T-helper 9 cell (primary cell): ENCODE data around the gene NECAB3.

ENCODE experiments used
- DNase-seq: peaks from one replicate; pipeline ENCODE4 v3.0.0-alpha.2; 2020

The NECAB3 gene

GRCh38 chr20:33609504-33609903 lies 64.7 kb downstream of the NECAB3 start:
- DNase-seq = no peak
